Epithelial cell of esophagus (primary cell): ENCODE measurements around the gene PREP.

Experiments used
- DNase-seq: peaks from one replicate; pipeline ENCODE4 v3.0.0; 2010; ENCODE audit warnings: low read depth
- H3K4me3 ChIP-seq: 2 replicates; pipeline ENCODE4 v1.5.1; 2011; ENCODE audit warnings: mild to moderate bottlenecking, low read length, control low read depth
- TF ChIP-seq, protein P1 (sequence below): IDR thresholded peaks from 2 replicates; pipeline ENCODE4 v1.5.1; 2011; ENCODE audit warnings: low read depth, mild to moderate bottlenecking, low read length, control low read depth, inconsistent platforms; ENCODE audit not compliant: insufficient read depth; ENCODE audit errors: missing control alignments

PREP gene

GRCh38 chr6:105321728-105322127, 81.2 kb downstream of the PREP start:
- TF ChIP-seq, protein P1, sequence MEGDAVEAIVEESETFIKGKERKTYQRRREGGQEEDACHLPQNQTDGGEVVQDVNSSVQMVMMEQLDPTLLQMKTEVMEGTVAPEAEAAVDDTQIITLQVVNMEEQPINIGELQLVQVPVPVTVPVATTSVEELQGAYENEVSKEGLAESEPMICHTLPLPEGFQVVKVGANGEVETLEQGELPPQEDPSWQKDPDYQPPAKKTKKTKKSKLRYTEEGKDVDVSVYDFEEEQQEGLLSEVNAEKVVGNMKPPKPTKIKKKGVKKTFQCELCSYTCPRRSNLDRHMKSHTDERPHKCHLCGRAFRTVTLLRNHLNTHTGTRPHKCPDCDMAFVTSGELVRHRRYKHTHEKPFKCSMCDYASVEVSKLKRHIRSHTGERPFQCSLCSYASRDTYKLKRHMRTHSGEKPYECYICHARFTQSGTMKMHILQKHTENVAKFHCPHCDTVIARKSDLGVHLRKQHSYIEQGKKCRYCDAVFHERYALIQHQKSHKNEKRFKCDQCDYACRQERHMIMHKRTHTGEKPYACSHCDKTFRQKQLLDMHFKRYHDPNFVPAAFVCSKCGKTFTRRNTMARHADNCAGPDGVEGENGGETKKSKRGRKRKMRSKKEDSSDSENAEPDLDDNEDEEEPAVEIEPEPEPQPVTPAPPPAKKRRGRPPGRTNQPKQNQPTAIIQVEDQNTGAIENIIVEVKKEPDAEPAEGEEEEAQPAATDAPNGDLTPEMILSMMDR, result no peak
- no peak for DNase-seq
- H3K4me3 ChIP-seq, result no peak overlapping the region

- TF ChIP-seq, protein P1, result no peak
- no peak for DNase-seq
- no peak overlapping the region for H3K4me3 ChIP-seq
These were observed 81.7 kb downstream of the PREP start for GRCh38 chr6:105321207-105321606.

- TF ChIP-seq, protein P1, result no peak
- no peak overlapping the region for H3K4me3 ChIP-seq
- DNase-seq, result no peak
These were observed 82.1 kb downstream of the PREP start for GRCh38 chr6:105320765-105321164.

DNA sequence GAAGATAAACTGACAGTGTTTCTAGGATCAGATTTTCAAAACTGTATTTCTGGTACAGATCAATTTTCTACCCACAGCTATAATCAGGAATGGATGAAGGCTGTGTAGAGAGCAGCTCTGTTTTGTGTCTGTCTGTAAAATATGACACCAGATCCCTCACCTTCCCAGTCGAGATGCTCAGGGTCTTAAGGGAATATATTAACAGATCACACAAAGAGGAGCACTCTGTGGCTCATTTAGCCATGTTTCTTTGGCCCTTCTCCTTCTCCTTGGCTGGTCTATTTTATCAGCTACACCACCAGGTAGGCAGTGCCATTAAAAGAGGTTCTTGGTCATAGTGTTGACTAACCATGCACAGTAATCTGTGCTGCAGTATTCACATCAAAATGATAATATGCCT, 82.6 kb downstream of the PREP start:
- H3K4me3 ChIP-seq, result no peak overlapping the region
- no peak for DNase-seq
- TF ChIP-seq, protein P1, result no peak

- TF ChIP-seq, protein P1, result no peak
- peak; percentile 51 for DNase-seq
- no peak overlapping the region for H3K4me3 ChIP-seq
These were observed 83.6 kb downstream of the PREP start for GRCh38 chr6:105319331-105319730.

DNA sequence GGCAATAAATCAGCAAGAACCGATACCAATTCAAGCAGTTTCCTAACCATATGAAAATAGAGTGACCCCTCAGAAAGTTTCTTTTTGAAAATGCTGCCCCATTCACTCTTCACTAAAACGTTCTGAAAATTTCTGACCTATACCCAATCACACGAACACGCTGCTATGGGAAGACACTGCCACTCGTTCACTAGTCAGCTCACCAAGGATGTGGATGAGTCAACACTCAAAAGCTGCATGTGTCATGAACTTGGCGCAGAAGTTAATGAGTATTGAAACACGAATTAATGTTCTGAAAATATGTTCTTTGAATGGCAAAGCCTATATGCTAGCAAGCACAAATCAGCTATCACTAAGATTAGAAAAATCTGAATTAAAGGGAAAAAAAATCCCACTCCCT, 84.2 kb downstream of the PREP start:
- DNase-seq, result peak; percentile 91
- no peak overlapping the region for H3K4me3 ChIP-seq
- TF ChIP-seq, protein P1, result no peak

DNA sequence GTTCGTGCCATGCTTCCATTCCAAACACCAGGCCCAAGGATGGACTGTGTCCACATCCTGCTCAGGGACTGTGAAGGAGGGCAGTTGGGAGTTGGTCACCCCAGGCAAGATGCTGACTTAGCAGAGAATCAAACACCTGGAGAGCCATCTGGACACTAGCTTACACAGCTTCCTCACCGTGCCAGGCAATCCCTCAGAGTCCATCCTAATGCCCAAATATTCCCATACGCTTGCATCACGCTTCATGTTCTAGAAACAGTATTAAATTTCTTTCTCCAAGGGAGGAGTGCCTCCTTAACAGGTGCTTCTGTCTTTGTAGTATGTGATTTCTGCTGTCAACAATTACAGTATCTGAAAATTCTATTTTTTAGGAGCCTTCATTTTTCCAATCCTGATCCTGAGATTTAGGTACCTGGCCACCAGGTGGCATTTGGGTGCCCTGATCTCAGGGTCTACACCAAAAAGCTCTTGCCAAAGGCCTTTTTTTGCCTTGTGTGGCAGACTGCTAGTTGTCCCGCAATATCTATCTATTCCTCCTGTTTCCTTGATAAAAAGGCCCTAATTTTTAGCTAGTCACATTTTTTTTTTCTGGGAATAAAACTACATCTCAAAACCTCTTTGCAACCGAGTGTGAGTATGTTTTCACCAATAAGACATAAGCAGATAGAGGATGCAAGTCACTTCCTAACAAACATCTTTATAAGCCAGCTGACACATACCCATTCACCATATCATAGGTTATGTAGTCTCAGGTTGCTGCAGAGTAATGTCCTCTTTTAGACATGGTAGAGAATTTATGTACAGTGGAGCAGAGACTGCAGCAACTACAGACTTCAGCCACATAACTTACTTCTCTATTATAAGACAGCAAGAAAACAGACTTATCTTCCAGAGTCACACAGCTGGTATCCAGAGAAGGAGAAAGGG, 85.0 kb downstream of the PREP start:
- H3K4me3 ChIP-seq, result no peak overlapping the region
- DNase-seq, result peak; percentile 37
- TF ChIP-seq, protein P1, result peak; percentile 66
